GM19025 (cell line): Measurements from ENCODE around the gene SSTR4.
"Not testable (repeated sequence)": the region's sequence is repeated elsewhere in the genome, so short reads cannot be mapped to it uniquely, and the experiment has no call there.

Source experiments
- ATAC-seq: cut with Tn5 transposase; IDR thresholded peaks from one replicate; pipeline ENCODE4 v1.9.1; 2021; ENCODE audit warnings: mild to moderate bottlenecking, low read depth, moderate library complexity; ENCODE audit not compliant: unreplicated experiment

The SSTR4 gene, protein sequence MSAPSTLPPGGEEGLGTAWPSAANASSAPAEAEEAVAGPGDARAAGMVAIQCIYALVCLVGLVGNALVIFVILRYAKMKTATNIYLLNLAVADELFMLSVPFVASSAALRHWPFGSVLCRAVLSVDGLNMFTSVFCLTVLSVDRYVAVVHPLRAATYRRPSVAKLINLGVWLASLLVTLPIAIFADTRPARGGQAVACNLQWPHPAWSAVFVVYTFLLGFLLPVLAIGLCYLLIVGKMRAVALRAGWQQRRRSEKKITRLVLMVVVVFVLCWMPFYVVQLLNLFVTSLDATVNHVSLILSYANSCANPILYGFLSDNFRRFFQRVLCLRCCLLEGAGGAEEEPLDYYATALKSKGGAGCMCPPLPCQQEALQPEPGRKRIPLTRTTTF

DNA sequence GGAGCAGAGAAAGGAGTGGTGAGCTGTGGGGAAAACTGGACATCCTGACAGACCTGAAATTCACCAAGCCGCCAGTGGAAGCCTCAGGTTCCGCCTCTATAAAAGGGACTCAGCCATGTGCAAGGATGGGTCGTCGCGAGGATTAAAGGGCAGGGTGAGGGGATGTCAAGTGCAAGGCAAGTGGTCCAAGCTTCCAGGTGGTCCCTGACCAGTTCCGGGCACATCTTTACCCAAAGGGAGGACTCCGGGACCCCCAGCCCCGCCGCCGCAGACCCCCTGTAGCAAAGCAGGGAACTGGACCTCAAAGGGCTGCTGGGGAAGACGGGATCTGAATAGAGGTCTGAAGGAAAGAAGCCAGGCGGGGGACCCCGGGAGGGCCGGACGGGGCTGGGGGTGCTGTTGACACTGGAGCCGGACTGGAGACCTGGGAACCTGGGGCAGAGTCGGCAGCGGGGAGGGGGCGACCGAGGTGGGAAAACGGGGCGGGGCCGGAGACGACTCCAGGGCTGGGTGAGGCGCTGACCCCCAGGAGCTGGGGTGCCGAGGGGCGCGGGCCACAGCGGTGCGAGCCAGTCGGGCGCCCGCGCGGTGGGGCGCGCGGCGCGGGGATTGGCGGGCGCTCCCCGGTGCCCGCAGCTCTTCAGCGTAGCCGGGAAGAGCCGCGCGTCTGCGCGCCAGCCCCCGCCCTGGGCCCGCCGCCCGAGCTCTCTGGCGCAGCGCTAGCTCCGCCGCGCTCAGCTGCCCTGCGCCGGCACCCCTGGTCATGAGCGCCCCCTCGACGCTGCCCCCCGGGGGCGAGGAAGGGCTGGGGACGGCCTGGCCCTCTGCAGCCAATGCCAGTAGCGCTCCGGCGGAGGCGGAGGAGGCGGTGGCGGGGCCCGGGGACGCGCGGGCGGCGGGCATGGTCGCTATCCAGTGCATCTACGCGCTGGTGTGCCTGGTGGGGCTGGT is at the start of gene SSTR4:
Gene SSTR4, plus strand, starts transcription at position 592 of the 951 bp plus-strand sequence. Its CDS starts 172 bp downstream, at position 764.
- ATAC-seq = no peak

DNA sequence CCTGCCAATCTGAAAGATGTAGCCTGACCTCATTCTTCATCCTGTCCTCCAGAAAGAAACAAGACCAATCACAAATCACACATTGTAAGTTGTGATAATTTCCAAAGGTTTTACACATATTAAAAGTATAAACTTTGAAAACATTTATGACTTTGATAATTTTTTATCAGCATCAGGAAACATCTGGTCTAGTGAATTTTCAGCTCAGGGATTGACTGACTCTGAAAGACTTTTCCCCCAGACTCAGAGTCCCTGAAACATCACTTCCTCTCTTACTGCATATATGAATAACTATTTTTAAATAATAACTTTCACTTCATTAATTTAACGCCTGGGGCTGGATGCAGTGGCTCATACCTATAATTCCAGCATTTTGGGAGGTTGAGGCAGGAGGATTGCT is 48.5 kb upstream of the SSTR4 start:
- ATAC-seq = no peak

DNA sequence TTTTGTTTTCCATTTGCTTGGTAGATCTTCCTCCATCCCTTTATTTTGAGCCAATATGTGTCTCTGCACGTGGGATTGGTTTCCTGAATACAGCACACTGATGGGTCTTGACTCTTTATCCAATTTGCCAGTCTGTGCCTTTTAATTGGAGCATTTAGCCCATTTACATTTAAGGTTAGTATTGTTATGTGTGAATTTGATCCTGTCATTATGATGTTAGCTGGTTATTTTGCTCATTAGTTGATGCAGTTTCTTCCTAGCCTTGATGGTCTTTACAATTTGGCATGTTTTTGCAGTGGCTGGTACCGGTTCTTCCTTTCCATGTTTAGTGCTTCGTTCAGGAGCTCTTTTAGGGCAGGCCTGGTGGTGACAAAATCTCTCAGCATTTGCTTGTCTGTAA is 43.7 kb upstream of the SSTR4 start:
- not testable (repeated sequence) for ATAC-seq

DNA sequence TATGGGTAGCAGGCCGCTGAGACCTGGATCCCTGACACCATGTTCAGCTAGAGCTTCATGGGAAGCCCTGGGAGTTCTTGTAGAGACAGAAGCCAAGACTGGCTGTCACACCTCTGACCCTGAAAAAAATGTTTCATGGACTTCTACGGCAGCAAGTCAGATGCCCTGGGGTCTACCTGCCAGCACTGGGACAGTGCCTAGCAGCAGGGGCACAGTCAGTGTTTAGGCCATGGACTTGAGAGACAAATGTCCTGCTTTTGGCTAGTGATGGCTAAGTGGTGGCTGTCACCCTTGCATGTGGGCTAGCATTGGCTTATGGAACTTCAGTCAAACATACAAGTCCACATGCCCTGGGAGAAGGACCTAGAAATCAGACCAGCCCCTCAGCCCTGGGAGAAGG is 41.3 kb upstream of the SSTR4 start:
- ATAC-seq = no peak

DNA sequence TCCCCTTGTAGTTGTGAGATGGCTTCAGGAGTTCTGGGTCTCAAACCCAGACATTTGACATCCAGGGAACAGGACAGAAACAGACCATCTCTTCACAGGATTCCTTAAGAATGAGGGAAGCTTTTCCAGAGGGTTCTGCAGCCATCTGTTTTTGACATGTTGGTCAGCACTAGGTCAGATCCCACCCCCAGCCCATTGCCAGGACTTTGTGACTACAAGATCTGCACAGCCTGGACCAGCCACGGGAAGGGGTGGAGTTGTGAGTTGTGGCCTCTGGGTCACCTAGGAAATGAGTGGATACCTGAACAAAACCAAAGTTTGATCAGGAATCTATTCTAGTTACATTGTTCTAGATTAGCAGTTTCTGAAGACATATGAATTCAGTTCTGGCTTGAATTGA is 39.2 kb upstream of the SSTR4 start:
- no peak for ATAC-seq

DNA sequence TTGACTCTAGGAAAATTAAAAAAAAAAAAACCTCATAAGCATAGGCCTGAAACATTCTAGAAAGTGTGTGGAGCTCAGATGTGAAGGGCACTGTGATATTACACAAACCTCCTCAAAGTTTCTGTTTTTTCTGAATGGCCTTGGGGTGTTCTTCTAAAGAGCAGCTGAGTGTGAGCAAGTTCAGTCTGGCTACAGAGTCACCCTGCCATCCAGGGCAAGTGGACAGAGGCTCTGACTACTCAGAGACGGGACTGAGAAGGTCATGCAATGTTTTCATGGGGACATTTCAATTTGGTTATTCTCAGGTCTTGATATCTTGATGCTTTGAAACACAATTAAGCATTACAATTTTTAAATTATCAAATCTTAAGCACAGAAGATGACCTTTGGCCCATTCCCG is 36.6 kb upstream of the SSTR4 start:
- ATAC-seq = no peak

DNA sequence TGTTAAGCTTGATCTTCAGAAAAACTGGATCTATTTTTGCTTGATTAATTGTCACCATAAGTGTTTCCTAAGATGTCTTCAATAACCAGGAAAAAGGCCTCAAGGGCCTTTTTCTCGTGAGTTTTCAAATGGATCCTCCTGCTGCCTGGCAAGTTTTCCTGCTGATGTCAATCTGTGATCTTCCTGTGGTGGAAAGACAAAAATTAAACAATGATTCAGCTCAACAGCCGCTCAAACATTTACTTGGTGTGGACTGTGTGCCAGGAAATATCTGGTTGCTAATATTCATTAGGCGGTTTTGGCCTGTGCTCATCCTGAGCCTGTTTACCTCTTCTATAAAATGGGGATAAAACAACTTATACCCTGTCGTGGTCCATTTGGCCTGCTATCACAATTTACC is 35.4 kb upstream of the SSTR4 start:
- no peak for ATAC-seq

DNA sequence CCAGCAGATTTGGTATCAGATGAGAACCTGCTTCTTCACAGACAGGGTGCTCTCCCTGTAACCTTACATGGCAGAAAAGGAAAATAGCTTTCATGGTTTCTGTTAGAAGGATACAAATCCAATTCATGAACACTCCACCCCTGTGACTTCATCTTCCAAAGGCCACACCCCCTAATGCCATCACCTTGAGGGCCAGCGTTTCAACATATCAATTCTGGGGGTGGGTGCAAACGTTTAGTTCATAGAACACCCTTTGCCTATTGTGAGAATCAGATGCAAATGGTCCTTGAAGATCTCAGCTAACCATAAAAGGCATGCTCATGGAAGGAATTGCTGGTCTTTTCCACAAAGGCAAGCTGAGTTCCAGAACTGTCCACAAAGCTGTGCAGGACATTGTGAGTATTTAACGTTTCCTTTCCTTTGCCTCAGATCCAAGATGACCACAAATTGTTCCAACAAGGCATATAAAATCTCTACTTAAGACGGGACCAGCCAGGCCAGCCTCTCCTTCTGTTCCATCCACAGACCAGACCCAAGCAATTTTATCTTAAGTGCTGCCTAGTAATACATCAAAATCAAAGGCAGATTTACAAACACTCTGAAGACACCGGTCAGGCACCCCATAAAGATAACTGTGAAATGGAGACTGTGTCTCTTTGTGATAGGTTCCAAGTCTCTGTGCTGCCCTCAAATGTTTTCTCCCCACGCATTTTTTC is 34.7 kb upstream of the SSTR4 start:
- no peak for ATAC-seq

DNA sequence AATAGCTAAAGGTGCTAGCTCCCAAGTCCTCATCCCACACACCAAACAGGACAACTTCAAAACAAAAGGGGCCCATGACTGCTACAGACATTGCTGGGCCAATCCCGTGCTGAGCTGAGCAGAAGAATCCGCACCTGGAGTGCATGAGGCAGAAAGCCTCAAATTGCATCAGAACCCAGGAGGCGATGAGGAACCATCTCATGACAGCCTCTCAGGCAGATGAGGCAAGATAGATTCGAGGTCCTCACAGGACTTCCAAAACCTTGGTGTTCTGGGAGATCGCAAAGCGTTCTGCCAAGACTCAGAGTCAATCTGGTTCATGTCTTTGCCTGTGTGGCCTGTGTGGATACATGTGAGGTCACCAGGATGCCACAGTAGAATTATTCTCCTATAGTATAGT is 32.8 kb upstream of the SSTR4 start:
- no peak for ATAC-seq

DNA sequence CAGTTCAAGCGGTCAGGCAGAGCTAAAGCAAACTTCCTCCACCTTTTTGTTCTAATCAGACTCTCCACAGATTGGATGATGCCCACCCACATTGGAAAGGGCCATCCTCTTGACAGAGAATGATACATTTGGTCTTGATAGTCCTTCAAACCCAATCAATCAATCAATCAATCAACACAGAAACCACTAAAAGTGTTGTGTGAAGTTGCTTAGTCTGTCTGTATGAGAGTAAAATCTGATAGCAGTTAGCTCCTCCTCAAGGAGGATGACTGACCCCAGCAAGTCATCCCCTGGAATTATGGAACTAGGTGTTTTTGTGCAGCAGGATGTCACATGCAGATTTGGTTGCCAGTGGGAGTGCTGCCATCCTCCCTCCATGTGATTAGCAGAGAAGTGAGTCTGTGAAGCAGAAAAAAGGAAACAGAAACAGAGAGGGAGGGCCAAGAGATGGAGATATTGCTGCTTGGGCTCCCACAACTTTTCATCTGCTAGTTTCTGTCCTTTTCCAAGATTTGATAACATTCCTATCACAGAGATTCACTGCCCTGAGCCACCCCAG is 32.0 kb upstream of the SSTR4 start:
- no peak for ATAC-seq

DNA sequence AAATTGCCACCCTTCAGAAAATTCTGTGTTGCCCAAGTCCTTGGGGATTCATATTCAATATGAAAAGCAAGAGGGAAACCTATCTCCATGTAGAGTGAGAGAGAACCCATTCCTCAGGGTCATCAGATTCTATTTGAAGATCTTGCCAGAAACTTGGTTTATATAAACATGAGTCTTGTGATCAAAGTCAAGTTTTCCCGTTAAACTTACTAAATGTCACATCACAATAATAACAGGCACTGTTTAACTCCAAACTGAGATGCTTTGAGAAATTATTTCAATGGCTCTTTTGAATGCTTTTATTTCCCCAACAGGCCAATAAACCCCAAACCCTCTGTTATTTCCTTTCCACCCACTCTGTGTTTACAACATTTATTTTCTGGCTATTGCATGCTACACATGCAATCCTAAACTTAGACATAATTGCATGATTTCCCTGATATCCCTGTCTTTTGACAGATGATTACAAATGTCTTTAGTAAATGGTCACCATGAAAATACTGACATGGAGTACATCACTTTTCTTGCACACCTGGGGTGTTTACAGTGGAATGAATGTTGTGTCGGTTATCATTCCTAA is 31.1 kb upstream of the SSTR4 start:
- no peak for ATAC-seq

DNA sequence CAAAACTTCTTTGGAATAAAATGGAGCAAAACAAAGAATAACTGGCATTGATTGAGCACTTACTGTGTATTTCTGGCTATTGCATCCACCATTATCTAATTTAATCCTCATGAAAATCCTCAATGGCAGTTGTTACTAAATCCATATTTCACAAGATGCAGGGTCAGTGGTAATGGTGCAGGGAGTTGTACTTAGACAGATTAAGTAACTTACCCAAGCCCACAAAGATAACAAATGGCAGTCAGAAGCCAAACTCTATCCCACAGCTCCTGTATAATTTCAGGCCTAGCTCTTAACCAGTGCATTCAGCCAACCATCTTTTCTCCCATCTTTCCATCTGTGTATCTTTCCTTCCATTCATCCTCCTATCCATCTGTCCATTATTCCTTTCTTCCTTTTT is 29.3 kb upstream of the SSTR4 start:
- ATAC-seq = no peak

DNA sequence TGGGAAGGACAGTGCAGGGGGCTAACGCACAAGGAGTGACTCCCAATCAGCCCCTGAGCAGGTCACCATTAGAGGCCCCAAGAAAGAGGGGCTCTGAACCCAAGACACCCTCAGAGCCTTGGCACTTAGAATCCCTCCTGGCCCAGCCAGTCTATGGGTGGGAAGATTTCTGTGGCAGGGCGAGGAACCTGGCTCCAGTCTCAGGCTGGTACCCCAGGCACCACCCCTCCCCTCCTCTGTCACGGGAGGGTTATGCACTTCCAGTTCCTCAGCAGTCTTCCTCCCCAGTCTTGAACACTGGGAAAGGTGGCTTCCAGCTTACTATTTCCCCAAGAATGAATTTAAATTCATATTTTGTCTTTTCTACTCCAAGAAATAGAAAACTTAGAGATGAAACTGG is 27.6 kb upstream of the SSTR4 start:
- no peak for ATAC-seq

DNA sequence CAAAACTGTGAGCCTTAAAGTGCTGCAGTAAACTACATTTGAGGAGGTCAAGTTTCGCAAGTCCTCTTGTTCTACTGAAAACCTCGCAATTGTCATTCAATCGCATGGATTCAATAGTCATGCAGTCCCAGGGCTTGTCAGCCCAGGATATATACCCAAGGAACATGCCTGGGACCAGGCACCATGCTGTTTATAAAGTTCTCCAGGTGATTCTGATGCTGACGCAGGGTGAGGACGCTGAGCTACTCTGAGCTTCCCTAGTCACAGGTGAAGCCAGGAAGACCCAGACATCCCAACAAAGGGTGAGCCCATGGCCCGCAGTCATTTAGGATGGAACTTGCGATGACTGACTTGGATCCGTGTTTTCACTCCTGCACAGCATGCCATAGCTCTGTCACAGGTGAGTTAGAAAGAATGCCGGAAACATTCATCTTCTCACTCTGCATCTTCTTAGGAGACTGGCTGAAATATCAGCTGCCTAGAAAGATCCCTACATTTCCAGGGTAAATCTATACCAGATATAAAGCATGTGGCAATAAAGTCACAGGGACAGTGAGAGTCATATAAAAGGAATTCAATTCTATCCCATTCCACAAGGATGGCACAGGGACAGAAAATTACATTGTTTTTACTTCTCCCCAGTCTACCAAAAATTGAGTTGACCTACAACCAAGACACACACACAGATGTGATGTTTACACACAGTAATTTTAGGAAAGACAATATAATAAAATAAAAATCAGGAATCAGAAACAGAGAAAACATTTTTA is 27.0 kb upstream of the SSTR4 start:
- ATAC-seq = no peak

DNA sequence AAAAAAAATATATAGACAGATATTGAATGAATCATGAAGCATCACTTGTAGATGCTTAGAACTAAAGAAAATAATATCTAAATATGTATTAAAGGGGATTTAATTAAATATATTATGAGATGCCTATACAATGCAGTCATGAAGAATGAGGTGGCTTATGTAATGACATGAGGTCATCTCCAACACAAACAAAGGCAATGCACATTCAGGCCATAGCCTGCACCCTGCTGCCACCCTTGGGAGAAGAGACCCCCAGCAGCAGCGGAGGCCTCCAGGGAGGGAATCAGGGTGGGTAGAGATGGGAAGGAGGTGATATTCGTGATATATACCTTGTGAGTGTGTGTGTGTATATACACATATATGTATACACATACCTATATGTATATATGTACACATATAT is 26.4 kb upstream of the SSTR4 start:
- ATAC-seq = no peak

DNA sequence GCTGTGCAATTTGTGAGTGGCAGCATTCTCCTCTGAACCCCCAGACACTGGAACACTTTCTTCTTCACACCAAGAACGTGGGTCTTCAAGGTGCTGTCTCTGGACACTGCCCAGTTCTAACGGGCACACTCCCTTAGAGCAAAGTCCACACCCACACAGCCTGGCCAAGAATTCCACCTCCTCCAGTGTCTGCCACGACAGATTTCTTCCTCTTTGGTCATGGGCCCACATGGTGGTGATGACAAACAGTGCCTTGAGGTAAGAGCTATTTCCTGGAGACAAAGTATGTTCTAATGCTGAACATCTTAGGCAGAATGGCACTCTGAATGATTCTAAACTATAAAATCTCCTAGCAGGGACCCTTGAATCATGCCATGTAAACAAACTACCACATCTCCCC is 25.5 kb upstream of the SSTR4 start:
- no peak for ATAC-seq

DNA sequence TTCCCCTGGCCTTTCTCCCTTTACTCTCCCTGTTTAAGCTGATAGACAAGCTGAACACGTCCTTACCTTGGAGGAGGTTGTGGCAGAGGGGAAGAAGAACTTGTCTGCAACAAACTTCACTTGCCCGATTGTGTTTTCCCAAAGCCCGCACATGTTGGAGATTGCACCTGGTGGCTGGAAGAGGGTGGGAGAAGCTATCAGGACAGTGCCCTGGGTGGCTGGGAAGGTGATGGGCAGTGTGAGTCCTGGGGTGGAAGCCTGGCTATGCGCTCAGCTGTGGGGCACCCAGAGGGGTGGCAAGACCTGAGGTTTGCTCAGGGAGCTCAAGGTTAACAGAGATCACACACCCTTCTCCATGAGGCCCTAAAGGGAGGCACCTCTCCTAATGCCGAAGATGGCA is 25.0 kb upstream of the SSTR4 start:
- no peak for ATAC-seq

DNA sequence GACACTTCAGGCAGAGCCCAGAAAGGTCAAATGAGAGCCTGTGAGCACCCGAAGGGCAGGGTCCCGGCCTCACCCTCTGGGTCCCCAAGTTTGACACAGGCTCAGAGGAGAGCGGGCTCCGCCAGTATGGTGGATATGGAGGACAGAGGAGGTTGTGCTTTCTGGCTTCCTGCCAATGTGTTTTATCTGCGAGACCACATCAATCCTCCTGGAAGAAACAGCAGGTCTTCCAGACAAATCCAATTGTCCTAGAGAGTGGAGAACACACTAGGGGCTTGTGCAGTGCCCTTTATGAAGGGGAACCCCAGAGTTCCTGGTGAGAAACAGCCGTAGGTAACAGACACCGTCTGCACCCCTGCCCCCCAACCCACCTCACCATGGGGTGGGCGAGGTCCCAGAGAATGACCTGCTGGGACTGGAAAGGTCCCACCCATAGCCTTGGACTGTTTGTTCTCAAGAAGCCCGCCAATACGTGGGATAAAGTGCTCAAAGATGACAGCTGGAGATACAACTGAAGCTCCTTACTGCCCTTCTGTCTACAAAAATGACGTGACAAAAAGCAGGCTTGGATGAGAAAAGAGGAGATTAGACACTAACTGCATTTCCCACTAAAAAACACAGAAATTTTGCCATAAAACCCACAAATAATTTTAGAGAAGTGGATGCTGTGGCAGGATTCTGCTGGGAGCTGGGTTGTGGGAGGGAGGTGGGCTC is 23.9 kb upstream of the SSTR4 start:
- ATAC-seq = no peak

DNA sequence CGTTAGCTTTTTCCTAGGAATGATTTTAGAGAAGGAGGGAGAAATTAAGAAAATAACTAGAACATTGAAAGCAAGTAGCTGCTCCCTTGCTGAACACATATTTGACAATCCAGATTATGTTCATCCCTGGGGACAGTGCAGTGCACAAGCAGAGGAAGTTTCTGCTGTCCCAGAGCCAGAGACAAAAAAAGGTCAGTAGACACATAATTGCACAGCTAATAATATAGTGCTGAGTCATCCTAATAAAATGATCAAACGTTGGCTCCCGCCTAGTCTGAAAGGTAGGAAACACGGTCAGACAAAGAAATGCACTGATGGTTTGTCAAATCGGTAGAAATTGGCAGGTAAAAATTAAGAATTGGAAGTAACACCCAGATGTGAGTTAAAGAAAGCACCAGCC is 21.7 kb upstream of the SSTR4 start:
- no peak for ATAC-seq
